Thoracic aorta (tissue), 2 donors: ENCODE results near the gene TTBK2. TPM values are rescaled to one million over a fixed set of nuclear protein-coding genes. Genes with fewer than 3 reads are reported as not detected.

Source experiments
- ATAC-seq: fragments of 150-250 bp; one replicate; pipeline ENCODE4 v1.8.0; 2017; ENCODE audit warnings: low read depth; ENCODE audit not compliant: insufficient number of reproducible peaks, low FRiP score
- DNase-seq: peaks from one replicate; pipeline ENCODE4 v3.0.0-alpha.2; 2020; ENCODE audit warnings: low spot score
- H3K27ac ChIP-seq, 2 donors: fragments of 200-600 bp; sonication (generic); 1 replicate in 1 of 2; 2 replicates in 1 of 2; pipeline ENCODE4 v1.5.1; 2016; ENCODE audit warnings: mild to moderate bottlenecking in 2 of 2, moderate library complexity in 2 of 2
- H3K27me3 ChIP-seq: fragments of 200-600 bp; sonication (generic); replicated peaks from 2 replicates; pipeline ENCODE4 v1.6.0; 2016; ENCODE audit warnings: mild to moderate bottlenecking; ENCODE audit not compliant: insufficient read depth
- H3K36me3 ChIP-seq: fragments of 200-600 bp; sonication (generic); one replicate; pipeline ENCODE4 v1.5.1; 2016
- H3K4me1 ChIP-seq, 2 donors: fragments of 200-600 bp; sonication (generic); 1 replicate in 1 of 2; 2 replicates in 1 of 2; pipeline versions ENCODE4 v1.5.1 to v1.6.0; 2016; ENCODE audit warnings: low read depth in 2 of 2, mild to moderate bottlenecking in 1 of 2; ENCODE audit not compliant: control insufficient read depth in 1 of 2
- H3K4me3 ChIP-seq: fragments of 200-600 bp; sonication (generic); 2 replicates; pipeline ENCODE4 v1.5.1; 2016; ENCODE audit warnings: mild to moderate bottlenecking
- H3K9me3 ChIP-seq: fragments of 200-600 bp; sonication (generic); 2 replicates; pipeline ENCODE4 v1.5.1; 2016
- CTCF ChIP-seq: fragments of 200-600 bp; sonication (generic); IDR thresholded peaks from one replicate; pipeline ENCODE4 v1.5.1; 2019; ENCODE audit warnings: antibody characterized with exemption
- total RNA-seq, 2 donors: library from RNA; depleted of rRNA; stranded (reverse); fragments of >200 nt; gene quantifications; one replicate each; pipeline versions ENCODE4 v1.1.0 to v1.2.3, GENCODE V29; 2016

The TTBK2 gene
- total RNA-seq, 2 donors from 2014 or later, result 22.3 to 52.4 TPM

GRCh38 chr15:42735382-42736165, 185.0 kb downstream of the TTBK2 start:
- H3K9me3 ChIP-seq, result no peaks in the 10 kb centered on the region
- no peak for DNase-seq
- peak overlapping the region; percentile 96 for H3K4me3 ChIP-seq
- H3K36me3 ChIP-seq, result peaks cover 36% of the 10 kb centered on the region
- peaks cover 0 to 30% of the 10 kb centered on the region in 2 donors for H3K4me1 ChIP-seq
- ATAC-seq, result no peak
- no peak for TF ChIP-seq CTCF
- no peak overlapping the region for H3K27ac ChIP-seq
- no peaks in the 10 kb centered on the region for H3K27me3 ChIP-seq

- DNase-seq (no peak), ATAC-seq (no peak)
- TF ChIP-seq CTCF, result no peak
- Histone ChIP-seq H3K4me1 (peaks cover 0 to 30% of the 10 kb centered on the region in 2 donors), H3K27ac (no peak overlapping the region), H3K9me3 (no peaks in the 10 kb centered on the region), H3K27me3 (no peaks in the 10 kb centered on the region), H3K4me3 (no peak overlapping the region), H3K36me3 (peaks cover 45% of the 10 kb centered on the region)
Measured at GRCh38 chr15:42734076-42734672, 186.4 kb downstream of the TTBK2 start.

GRCh38 chr15:42733027-42733426, 187.6 kb downstream of the TTBK2 start:
- peaks cover 54% of the 10 kb centered on the region for H3K36me3 ChIP-seq
- DNase-seq, result no peak
- no peak for TF ChIP-seq CTCF

GRCh38 chr15:42732095-42732827, 188.3 kb downstream of the TTBK2 start:
- H3K4me3 ChIP-seq, result no peak overlapping the region
- H3K27me3 ChIP-seq, result no peaks in the 10 kb centered on the region
- DNase-seq (no peak), ATAC-seq (no peak)
- H3K27ac ChIP-seq, result no peak overlapping the region
- H3K4me1 ChIP-seq, result peaks cover 0 to 24% of the 10 kb centered on the region in 2 donors
- H3K9me3 ChIP-seq, result no peaks in the 10 kb centered on the region
- H3K36me3 ChIP-seq, result peaks cover 60% of the 10 kb centered on the region
- no peak for TF ChIP-seq CTCF

More at GRCh38 chr15:42733027-42733426, 187.6 kb downstream of the TTBK2 start:
- Histone ChIP-seq H3K4me1 (peaks cover 0 to 30% of the 10 kb centered on the region in 2 donors), H3K27ac (no peak overlapping the region), H3K4me3 (no peak overlapping the region), H3K9me3 (no peaks in the 10 kb centered on the region), H3K27me3 (no peaks in the 10 kb centered on the region)
- ATAC-seq, result no peak

GRCh38 chr15:42731461-42731860, 189.1 kb downstream of the TTBK2 start:
- H3K27me3 ChIP-seq, result no peaks in the 10 kb centered on the region
- H3K4me3 ChIP-seq, result no peak overlapping the region
- DNase-seq, result no peak
- no peak overlapping the region for H3K27ac ChIP-seq
- peaks cover 0 to 22% of the 10 kb centered on the region in 2 donors for H3K4me1 ChIP-seq
- H3K36me3 ChIP-seq, result peaks cover 65% of the 10 kb centered on the region
- TF ChIP-seq CTCF, result no peak
- ATAC-seq, result no peak
- H3K9me3 ChIP-seq, result no peaks in the 10 kb centered on the region
